Measurements from ENCODE around the gene RANBP1.

The RANBP1 gene

DNA sequence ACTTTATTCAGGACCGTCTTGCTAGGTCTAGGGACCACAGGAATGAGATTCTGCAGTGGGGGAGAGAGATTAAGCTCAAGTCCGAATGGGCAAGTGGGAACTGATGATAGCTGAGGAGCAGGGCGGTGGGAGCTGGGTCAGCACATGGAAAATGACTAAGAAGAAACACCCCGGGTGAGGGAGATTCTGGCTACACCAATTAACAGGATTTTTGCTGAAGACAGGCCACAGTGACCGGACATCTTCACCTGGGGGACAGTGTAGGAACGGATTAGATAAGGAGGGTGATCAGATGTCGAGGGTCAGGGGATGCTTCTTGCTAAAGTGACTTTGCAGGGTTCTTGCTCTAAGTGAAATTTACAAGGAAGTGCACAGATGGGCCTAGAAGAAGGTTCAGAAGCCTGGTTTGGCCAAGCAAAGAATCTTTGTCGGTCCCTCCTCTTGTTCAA is 44.4 kb upstream of the RANBP1 start:
- Histone ChIP-seq H3K36me3 (ENCODE audit: control insufficient read depth, insufficient read depth, low read length) (no peaks in the 10 kb centered on the region), H2BK120ac (ENCODE audit: low read depth, low read length) (no peak overlapping the region), H3K56ac (ENCODE audit: low read length) (no peak overlapping the region), H2BK5ac (ENCODE audit: low read length) (no peak overlapping the region), H3K18ac (ENCODE audit: low read length) (no peak overlapping the region), H2BK15ac (replicated peaks; ENCODE audit: low read depth) (no peak overlapping the region), H3K4me3 (ENCODE audit: low read length) (no peak overlapping the region), H3K79me2 (ENCODE audit: control insufficient read depth, insufficient read depth, low read length) (no peaks in the 10 kb centered on the region), H2AK5ac (ENCODE audit: low read length) (no peak overlapping the region), H3K27me3 (ENCODE audit: insufficient read depth, low read length, poor library complexity) (no peaks in the 10 kb centered on the region), H3K9ac (ENCODE audit: low read length) (no peak overlapping the region), H3K4me1 (ENCODE audit: control insufficient read depth, low read depth, low read length) (no peaks in the 10 kb centered on the region), H3K23ac (ENCODE audit: low read length) (no peak overlapping the region), H3K4me2 (ENCODE audit: low read length) (no peak overlapping the region), H3K4ac (ENCODE audit: low read depth, low read length) (no peak overlapping the region), H3K79me1 (ENCODE audit: low read length) (no peaks in the 10 kb centered on the region), H4K8ac (ENCODE audit: low read depth, low read length) (no peak overlapping the region), H4K5ac (ENCODE audit: low read length) (no peak overlapping the region), H3K27ac (ENCODE audit: low read depth, low read length) (no peak overlapping the region)
- DNase-seq: no peak
- no CpG with 5 or more reads among the region's 8 CpGs for WGBS (ENCODE audit: extremely low coverage, insufficient coverage, low lambda C conversion rate)

DNA sequence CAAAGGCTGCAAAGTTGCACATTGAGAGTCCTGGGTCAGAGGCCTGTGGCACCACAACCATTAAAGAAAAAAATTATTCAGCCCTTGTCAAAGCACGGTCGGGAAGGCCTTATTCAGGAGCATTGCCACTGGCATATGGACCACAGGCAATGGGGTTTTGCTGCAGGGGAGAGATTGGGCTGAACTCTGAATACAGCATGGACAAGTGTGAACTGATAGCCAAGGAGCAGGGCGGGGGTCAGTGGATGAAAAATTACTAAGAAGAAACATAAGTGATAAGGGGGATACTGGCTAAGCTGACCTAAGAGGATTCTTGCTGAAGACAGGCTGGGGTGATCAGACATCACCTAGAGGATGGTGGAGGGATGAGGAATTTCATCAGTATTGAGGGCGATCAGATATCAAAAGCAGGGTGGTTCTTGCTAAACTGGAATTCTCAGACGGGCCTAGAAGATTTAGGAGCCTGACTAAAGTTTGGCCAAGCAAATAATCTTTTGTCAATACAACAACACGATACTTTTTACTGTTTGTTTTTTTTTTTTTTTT is 39.2 kb upstream of the RANBP1 start:
- DNase-seq: no peak

DNA sequence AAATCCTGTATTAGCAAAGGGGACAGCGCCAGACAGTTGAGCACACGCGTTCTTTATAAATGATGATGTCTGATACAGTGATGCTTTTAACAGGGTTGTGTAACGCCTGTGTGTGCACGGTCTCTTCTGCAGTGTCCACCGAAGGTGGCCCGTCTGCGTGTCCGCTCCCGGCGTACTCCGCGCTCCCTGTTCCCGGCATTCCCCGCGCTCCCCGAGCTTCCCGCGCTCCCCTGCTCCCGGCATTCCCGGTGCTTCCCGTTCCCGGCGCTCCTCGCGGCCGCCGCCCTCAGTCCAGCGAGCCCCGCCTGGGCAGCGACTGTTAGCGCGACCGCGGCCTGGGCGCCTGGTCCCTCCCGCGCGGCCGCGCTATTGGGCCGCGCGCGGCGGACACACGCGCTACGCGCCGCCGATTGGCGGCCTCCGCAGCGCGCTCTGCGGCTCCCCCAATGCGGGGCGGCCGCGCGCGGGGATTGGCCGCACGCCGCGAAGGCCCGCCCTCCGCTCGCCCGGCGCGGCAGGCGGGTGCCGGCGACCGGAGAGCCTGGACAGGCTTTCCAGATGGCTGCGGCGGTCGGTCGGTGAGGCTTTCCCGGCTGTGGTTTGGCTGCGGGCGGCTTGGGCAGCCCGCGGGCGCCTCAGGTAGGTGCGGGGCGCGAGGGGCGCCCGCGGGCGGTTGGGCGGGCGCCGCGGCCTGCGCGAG is 36.0 kb upstream of the RANBP1 start, which contains the start of gene DGCR8:
TSS of gene DGCR8 (plus strand) at position 497 of the 700 bp plus-strand sequence. CDS start 5,723 bp downstream, outside the sequence.
- Histone ChIP-seq H3K36me3 (ENCODE audit: control insufficient read depth, insufficient read depth, low read length) (peaks cover 3% of the 10 kb centered on the region), H4K8ac (ENCODE audit: low read depth, low read length) (peak within 1 kb of the TSS; percentile 99), H3K4ac (ENCODE audit: low read depth, low read length) (peak within 1 kb of the TSS; percentile 97), H2BK15ac (replicated peaks; ENCODE audit: low read depth) (no peak within 1 kb of the TSS), H2BK120ac (ENCODE audit: low read depth, low read length) (peak within 1 kb of the TSS; percentile 39), H4K5ac (ENCODE audit: low read length) (no peak within 1 kb of the TSS), H3K79me1 (ENCODE audit: low read length) (peaks cover 18% of the 10 kb centered on the region), H3K27ac (ENCODE audit: low read depth, low read length) (peak within 1 kb of the TSS; percentile 95), H3K18ac (ENCODE audit: low read length) (peak within 1 kb of the TSS; percentile 98), H3K9ac (ENCODE audit: low read length) (peak within 1 kb of the TSS; percentile 100), H3K79me2 (ENCODE audit: control insufficient read depth, insufficient read depth, low read length) (peaks cover 44% of the 10 kb centered on the region), H2AK5ac (ENCODE audit: low read length) (peak within 1 kb of the TSS; percentile 97), H3K27me3 (ENCODE audit: insufficient read depth, low read length, poor library complexity) (no peaks in the 10 kb centered on the region), H3K23ac (ENCODE audit: low read length) (peak within 1 kb of the TSS; percentile 96), H3K4me1 (ENCODE audit: control insufficient read depth, low read depth, low read length) (peaks cover 18% of the 10 kb centered on the region), H3K56ac (ENCODE audit: low read length) (peak within 1 kb of the TSS; percentile 99), H3K4me2 (ENCODE audit: low read length) (peak within 1 kb of the TSS; percentile 97), H2BK5ac (ENCODE audit: low read length) (peak within 1 kb of the TSS; percentile 35), H3K4me3 (ENCODE audit: low read length) (peak within 1 kb of the TSS; percentile 100)
- no CpG with 5 or more reads among the region's 100 CpGs for WGBS (ENCODE audit: extremely low coverage, insufficient coverage, low lambda C conversion rate)
- peak; percentile 97 for DNase-seq

More for the DNA sequence above, 39.2 kb upstream of the RANBP1 start:
- H3K4me1 ChIP-seq (ENCODE audit: control insufficient read depth, low read depth, low read length): peaks cover 4% of the 10 kb centered on the region
- H3K56ac ChIP-seq (ENCODE audit: low read length): no peak overlapping the region
- peaks cover 13% of the 10 kb centered on the region for H3K79me2 ChIP-seq (ENCODE audit: control insufficient read depth, insufficient read depth, low read length)
- H3K79me1 ChIP-seq (ENCODE audit: low read length): peaks cover 6% of the 10 kb centered on the region
- no peaks in the 10 kb centered on the region for H3K27me3 ChIP-seq (ENCODE audit: insufficient read depth, low read length, poor library complexity)
- no peak overlapping the region for H3K4ac ChIP-seq (ENCODE audit: low read depth, low read length)
- H3K9ac ChIP-seq (ENCODE audit: low read length): no peak overlapping the region
- no peak overlapping the region for H4K5ac ChIP-seq (ENCODE audit: low read length)
- no peak overlapping the region for H2BK120ac ChIP-seq (ENCODE audit: low read depth, low read length)
- H3K36me3 ChIP-seq (ENCODE audit: control insufficient read depth, insufficient read depth, low read length): peaks cover 2% of the 10 kb centered on the region
- no peak overlapping the region for H3K27ac ChIP-seq (ENCODE audit: low read depth, low read length)
- H2BK5ac ChIP-seq (ENCODE audit: low read length): no peak overlapping the region
- no peak overlapping the region for H3K18ac ChIP-seq (ENCODE audit: low read length)
- WGBS (ENCODE audit: extremely low coverage, insufficient coverage, low lambda C conversion rate): no CpG with 5 or more reads among the region's 6 CpGs
- H4K8ac ChIP-seq (ENCODE audit: low read depth, low read length): no peak overlapping the region
- H3K23ac ChIP-seq (ENCODE audit: low read length): no peak overlapping the region
- H3K4me2 ChIP-seq (ENCODE audit: low read length): no peak overlapping the region
- no peak overlapping the region for H2AK5ac ChIP-seq (ENCODE audit: low read length)
- no peak overlapping the region for H2BK15ac ChIP-seq (replicated peaks; ENCODE audit: low read depth)
- H3K4me3 ChIP-seq (ENCODE audit: low read length): no peak overlapping the region

DNA sequence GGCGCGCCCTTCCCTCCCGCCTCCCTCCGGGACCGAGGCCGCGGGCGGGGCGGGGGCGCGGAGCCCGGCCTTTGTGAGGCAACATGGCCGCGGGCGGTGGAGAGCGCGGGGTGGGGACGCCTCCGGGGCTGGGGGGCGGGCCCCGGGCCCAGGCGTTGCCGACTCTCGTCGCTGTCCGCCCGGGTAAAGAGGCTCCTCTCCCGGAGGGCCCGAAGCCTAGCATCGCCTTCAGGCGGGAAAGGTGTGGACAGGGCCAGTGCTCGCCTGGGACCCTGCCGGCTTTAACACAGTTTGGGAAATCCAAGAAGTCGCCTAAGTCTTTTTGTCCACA is 35.5 kb upstream of the RANBP1 start:
- Histone ChIP-seq H3K79me2 (ENCODE audit: control insufficient read depth, insufficient read depth, low read length) (peaks cover 47% of the 10 kb centered on the region), H4K5ac (ENCODE audit: low read length) (no peak overlapping the region), H3K4me1 (ENCODE audit: control insufficient read depth, low read depth, low read length) (peaks cover 18% of the 10 kb centered on the region), H3K27ac (ENCODE audit: low read depth, low read length) (peak overlapping the region; percentile 95), H3K23ac (ENCODE audit: low read length) (no peak overlapping the region), H2BK120ac (ENCODE audit: low read depth, low read length) (peak overlapping the region; percentile 39), H3K56ac (ENCODE audit: low read length) (peak overlapping the region; percentile 99), H3K9ac (ENCODE audit: low read length) (peak overlapping the region; percentile 100), H3K27me3 (ENCODE audit: insufficient read depth, low read length, poor library complexity) (no peaks in the 10 kb centered on the region), H2BK15ac (replicated peaks; ENCODE audit: low read depth) (no peak overlapping the region), H2BK5ac (ENCODE audit: low read length) (peak overlapping the region; percentile 35), H3K4me3 (ENCODE audit: low read length) (peak overlapping the region; percentile 100), H4K8ac (ENCODE audit: low read depth, low read length) (no peak overlapping the region), H3K79me1 (ENCODE audit: low read length) (peaks cover 20% of the 10 kb centered on the region), H2AK5ac (ENCODE audit: low read length) (peak overlapping the region; percentile 97), H3K18ac (ENCODE audit: low read length) (peak overlapping the region; percentile 98), H3K36me3 (ENCODE audit: control insufficient read depth, insufficient read depth, low read length) (peaks cover 3% of the 10 kb centered on the region), H3K4ac (ENCODE audit: low read depth, low read length) (peak overlapping the region; percentile 97), H3K4me2 (ENCODE audit: low read length) (peak overlapping the region; percentile 97)
- peak; percentile 71 for DNase-seq
- no CpG with 5 or more reads among the region's 34 CpGs for WGBS (ENCODE audit: extremely low coverage, insufficient coverage, low lambda C conversion rate)

DNA sequence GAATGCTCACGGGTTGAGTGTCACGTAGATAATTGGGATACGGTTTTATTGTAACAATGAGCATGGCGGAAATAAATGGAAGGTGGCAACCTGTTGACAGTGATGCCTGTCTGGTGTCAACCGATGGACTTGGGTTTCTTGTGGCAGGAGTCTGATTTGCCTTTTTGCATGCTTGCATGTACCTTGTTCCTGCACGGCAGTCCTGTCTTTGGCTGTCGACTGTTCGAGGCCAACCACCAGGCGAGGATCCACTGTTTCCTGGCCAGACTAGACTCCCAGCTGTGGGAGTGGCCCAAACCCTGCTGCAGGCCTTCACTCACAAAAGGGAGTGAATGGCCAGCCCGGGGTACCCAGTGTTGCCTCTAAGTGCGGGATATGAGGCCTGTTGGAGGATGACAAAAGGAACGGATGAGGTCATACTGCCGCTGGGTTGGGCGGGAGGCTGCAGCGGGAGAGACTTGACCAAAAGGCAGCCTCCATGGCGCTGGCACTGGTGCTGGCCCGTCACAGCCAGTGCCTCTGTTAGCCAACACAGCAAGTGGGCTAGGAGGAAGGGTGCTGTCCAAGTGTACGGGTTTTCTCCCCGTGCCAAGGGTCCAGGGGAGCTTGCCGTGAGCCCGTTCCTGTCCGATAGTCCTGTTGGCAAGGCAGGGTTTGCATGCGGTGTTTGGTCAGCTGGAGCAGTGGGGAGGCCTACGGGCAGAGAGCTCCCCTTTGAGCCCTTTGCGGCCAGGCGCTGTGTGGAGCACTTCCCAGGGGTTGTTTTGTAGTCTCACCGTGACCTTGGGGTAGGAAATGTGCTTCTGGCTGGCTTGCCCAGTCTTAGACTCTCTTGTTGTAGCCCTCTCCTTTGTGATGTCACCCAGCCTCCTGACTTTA is 34.9 kb upstream of the RANBP1 start:
- Histone ChIP-seq H3K4me3 (ENCODE audit: low read length) (peak overlapping the region; percentile 100), H2BK120ac (ENCODE audit: low read depth, low read length) (no peak overlapping the region), H3K27me3 (ENCODE audit: insufficient read depth, low read length, poor library complexity) (no peaks in the 10 kb centered on the region), H3K4ac (ENCODE audit: low read depth, low read length) (peak overlapping the region; percentile 97), H3K36me3 (ENCODE audit: control insufficient read depth, insufficient read depth, low read length) (peaks cover 5% of the 10 kb centered on the region), H2AK5ac (ENCODE audit: low read length) (peak overlapping the region; percentile 97), H3K4me1 (ENCODE audit: control insufficient read depth, low read depth, low read length) (peaks cover 18% of the 10 kb centered on the region), H4K5ac (ENCODE audit: low read length) (no peak overlapping the region), H2BK5ac (ENCODE audit: low read length) (peak overlapping the region; percentile 35), H4K8ac (ENCODE audit: low read depth, low read length) (no peak overlapping the region), H3K23ac (ENCODE audit: low read length) (peak overlapping the region; percentile 96), H3K27ac (ENCODE audit: low read depth, low read length) (peak overlapping the region; percentile 95), H3K18ac (ENCODE audit: low read length) (peak overlapping the region; percentile 98), H2BK15ac (replicated peaks; ENCODE audit: low read depth) (no peak overlapping the region), H3K9ac (ENCODE audit: low read length) (peak overlapping the region; percentile 100), H3K79me1 (ENCODE audit: low read length) (peaks cover 25% of the 10 kb centered on the region), H3K56ac (ENCODE audit: low read length) (peak overlapping the region; percentile 99), H3K4me2 (ENCODE audit: low read length) (peak overlapping the region; percentile 97), H3K79me2 (ENCODE audit: control insufficient read depth, insufficient read depth, low read length) (peaks cover 53% of the 10 kb centered on the region)
- WGBS (ENCODE audit: extremely low coverage, insufficient coverage, low lambda C conversion rate): no CpG with 5 or more reads among the region's 27 CpGs
- DNase-seq: peak; percentile 82
